Suppressor macrophage treated with lipopolysaccharide for 4 hours (primary cell): Measurements from ENCODE around the gene CLASRP.

Experiments used
- DNase-seq: peaks from one replicate; pipeline ENCODE4 v3.0.0-alpha.2; 2020

CLASRP gene

DNA sequence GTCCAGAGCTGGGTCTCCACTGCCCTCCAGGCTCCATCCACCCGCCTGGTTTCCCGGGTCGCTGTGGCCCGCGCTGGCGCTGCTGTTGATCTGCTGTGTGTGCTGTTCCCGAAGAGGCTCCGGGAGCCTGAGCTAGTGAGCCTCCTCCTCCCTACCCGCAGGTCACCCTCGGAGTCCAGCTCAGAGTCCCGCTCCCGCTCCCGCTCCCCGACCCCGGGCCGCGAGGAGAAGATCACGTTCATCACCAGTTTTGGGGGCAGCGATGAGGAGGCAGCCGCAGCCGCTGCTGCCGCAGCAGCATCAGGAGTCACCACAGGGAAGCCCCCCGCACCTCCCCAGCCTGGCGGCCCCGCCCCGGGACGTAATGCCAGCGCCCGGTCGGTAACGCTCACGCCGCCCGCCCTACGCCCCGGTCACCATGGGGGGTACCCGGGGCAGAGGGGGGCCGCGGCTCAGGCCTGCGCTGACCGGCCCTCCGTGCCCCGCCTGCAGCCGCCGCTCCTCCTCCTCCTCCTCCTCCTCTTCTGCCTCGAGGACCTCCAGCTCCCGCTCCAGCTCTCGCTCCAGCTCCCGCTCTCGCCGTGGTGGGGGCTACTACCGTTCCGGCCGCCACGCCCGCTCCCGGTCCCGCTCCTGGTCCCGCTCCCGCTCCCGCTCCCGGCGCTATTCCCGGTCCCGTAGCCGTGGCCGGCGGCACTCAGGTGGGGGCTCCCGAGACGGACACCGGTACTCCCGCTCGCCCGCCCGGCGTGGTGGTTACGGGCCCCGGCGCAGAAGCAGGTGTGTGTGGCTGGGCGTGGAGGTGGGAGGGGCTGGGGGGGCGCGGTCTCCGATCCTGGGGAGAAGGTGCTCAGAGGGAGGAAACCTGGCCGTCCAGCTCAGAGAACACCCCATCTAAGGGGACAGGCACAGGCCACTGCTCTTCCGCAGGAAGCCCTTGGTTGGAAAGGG, 25.3 kb downstream of the CLASRP start:
- no peak for DNase-seq

DNA sequence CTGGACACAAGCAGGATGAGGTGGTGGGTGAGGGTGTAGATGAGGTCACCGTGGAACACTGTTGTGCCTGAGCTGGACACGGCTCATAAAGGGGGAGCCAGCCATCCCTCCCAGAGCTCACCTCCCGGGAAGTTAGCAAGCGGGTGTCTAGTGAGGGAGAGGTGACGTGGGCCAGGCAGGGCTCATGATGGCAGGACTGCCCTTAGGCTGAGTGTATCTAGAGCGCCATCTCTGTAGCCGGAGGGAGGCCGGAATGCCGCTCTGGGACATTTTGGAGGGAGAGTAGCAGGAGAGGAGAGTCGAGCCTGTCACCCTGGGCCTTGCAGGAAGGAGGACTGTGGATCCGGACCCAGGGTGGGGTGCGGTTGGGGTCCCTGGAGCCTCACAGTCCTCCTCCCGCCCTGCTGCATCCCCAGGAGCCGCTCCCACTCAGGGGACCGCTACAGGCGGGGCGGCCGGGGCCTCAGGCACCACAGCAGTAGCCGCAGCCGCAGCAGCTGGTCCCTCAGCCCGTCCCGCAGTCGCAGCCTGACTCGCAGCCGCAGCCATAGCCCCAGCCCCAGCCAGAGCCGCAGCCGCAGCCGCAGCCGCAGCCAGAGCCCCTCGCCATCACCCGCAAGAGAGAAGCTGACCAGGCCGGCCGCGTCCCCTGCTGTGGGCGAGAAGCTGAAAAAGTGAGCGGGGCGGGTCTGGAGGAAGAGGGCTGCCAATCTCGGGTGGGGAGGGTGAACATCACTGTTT, 28.2 kb downstream of the CLASRP start:
- DNase-seq: no peak

DNA sequence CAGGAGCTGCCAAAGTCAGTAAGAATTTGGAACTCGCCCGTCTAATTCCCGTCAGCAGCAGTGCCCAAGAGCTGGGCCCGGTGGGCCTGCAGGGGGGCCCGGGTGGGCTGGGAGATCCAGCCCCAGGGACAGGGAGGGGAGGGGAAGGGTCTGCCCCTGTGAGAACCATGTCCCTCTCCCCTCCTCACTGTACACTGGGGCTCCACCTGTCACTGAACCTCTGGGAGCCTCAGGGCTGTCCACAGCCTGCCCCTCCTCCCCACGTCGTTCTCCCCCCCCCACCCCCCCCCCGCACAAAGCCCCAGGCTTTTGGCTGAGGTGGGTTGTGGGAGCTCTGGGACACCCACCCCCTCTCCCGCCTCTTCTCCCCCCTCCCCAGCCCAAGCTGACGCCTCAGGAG, 29.2 kb downstream of the CLASRP start:
- DNase-seq: no peak

DNA sequence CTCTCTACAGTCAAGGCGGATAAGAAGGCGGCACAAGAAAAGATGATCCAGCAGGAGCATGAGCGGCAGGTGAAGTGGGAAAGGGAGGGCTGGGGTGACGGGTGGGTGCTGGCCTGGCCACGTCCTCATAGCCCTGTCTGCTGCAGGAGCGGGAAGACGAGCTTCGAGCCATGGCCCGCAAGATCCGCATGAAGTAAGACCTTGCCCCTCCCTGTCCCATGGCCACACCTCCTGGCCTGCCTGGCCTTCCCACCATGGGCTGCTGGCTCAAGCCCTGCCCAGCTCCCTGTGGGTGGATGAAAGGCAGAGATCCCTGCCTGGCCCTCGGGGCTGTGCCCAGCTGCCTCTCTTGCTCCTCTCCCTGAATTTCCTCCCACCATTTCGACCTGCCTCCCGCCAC, 30.2 kb downstream of the CLASRP start:
- peak; percentile 33 for DNase-seq

DNA sequence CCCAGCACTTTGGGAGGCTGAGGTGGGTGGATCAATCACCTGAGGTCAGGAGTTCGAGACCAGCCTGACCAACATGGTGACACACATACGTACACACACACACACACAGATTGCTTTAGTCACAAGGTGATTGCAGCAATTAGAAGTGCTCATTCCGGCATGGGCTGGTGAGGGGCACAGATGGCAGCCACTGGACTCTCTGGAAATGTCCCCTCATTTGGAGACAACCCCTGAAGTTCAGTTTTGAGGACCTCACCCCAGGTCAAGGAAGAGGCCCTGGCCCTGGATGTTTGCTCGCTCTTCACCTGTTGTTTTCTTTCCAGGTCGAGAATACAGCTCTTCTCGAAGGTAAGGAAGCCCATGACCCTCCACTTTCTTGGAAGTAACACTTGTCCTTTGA, 31.4 kb downstream of the CLASRP start:
- no peak for DNase-seq

DNA sequence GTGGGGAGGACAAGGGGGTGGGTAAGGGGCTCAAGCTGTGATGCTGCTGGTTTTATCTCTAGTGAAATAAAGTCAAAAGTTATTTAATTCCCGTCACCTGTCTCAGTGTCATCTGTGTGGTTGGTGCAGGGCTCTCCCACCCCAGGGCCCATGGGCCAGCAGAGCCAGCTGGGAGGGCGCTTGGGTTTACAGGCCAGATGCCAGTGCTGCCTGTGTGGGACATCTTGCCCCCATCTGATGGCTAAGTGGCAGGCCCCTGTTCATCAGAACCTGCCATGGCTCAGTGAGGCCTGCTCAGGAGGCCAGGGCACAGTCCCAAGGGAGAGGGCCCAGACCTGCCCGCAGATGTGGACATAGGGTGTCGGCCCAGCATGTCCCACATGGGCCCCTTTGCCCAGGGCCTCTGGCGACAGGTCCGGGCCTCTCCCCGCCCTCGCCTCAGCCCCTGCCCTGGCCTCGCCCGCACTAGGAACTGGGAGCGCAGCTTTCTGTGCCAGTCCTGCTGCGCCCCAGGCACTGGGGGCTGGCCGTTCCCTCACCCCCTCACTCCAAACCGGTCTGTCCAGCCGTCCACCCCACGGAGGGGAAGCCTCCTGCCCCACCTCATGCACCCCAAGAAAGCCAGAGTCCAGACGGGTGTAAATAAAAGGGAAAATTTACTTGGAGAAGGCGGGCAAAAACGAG, 32.2 kb downstream of the CLASRP start:
- DNase-seq: no peak

DNA sequence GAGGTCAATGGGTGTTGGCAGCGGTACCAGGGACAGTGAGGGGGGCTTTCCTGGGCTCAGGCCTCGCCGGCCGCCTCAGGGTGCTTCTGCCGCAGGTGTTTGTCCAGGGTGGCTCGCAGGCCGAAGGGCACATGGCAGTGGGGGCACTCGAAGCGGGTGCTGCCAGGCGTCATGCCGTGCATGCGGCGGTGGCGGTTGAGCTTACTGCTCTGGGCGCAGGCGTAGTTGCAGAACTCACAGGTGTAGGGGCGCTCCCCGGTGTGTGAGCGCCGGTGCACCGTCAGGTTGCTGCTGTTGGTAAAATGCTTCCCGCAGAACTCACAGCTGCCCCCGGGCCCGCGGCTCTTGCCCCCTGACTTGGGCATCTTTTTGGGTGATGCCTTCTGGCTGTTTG, 32.7 kb downstream of the CLASRP start:
- no peak for DNase-seq

DNA sequence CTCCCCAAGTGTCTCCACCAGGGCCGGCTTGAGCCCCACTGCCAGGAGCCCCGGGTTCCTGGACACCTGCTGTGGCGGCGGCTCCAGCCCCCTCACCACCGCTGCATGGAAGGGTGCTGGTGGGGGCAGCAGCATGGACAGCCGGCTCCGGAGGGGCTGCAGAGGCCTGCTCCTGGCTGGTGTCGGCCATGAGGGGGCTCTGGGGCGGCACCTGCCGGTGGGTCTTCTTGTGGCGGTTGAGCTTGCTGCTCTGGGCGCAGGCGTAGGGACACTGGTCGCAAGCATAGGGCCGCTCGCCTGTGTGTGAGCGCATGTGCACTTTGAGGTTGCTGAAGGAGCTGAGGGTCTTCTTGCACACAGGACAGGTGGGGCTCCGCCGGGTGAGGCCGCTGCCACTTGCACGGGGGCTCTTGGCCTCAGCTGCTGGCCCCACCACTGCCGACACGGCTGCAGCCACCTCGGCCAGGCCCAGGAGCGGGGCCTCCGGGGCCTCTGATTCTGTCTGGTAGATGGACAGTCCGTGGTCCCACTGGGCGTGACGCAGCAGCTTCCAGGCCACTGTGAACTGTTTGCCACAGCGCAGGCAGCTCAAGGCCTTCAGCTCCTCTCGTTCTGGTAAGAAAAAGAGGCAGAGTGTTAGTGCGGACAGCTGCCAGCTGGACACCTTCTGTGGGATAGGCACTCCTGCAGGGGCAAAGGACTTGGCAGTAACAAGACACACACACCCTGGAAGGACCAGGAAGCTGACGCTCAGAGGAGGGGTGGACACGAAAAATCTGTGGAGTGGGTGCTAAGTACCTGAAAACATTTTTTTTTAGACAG, 33.3 kb downstream of the CLASRP start:
- DNase-seq: no peak

DNA sequence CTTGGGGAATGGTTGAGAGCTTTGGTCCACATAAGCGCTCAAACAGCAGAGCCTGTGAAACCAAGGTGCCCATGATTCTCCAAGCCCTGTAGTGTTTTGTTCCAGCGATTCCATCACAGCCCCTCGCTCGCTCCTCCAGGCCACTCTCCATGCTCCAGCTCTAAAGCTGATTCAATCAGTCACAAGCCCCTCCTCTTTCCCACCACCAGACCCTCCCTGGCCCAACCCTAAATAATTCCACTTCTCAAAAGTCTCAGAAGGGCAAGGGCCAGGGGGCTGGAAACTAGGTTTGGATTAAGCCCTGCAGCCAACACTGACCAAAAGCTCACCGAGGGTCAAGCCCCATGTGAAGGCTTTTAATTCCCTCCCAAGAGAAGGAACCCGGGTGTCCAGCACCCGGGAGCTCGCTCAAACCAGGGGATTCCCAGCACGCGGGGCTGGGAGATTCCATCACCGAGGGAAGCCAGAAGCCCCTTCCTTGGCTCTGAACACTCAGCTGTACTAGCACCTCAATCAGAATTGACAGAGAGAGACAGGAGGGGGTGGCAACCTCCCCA, 36.0 kb downstream of the CLASRP start:
- no peak for DNase-seq

DNA sequence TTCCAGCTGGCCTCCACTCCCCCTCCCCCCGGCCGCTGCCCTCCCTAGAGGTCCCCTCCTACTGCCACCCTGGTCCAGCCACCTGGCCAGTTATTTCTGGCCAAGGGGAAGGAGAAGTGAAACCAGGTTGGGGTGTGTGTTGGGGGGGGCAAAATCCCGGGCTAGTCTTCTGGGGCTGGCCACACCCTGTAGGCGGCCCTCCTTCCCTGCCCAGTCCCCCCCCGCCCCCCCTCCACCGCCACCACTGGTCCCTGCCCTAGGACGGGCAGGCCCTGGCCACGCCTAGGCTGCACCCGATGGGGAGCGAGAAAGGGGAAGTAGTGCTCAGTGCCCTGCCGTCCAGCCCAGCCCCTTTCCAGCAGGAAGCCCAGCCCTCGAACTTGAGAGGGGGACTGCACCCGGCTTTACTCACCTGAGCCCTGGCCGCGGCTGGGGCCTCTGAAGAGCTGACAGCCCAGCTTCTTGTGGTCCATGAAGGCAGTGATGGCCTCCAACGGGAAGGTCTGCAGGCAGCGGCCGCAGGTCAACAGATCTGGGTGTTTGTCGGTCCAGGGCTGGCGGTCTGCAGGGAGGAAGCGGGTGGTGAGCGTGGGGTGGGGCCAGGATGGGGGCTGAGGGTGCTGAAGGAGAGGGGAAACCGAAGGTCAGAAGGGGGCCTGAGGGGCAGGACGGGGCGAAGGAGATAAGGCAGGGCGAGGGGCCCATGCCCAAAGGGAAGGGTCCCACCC, 36.6 kb downstream of the CLASRP start:
- peak; percentile 92 for DNase-seq

DNA sequence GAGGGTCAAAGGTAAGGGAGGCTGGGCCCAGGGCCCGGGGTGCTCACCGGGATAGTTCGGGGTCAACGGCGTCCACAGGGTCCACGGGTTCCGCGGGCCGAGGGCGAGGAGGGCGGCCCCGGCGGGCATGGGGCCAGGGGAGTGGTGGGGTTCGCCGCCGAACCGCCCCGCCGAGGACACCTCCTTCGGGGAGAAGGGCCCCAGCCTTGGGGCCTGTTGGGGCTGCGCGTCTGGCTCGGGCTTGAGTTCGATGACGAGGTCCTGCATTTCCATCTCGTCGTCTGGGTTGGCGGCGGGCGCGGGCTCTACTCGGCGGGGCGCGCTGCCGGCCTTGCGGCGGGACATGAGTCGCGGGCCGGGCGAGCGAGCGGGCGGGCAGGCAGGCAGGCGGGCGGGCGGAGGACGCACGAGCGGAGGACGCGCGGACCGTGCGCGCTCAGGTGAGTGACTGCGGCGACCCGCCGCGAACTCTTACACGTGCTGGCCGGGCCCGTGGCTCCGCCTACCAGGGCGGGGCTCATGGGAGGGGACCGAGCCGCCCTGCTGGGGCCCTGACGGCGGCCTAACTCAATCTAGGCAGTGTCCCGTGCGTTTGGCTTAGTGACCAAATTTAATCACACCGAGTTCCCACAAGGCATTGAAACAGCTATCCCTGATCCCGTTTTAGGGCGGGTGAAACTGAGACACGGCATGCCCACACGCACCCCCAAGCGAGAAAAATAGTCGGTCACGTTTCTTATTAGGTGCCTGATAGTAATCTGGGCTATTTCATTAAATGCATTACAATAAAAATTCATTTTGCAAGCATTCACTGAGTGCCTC, 37.4 kb downstream of the CLASRP start, which contains the start of gene ZNF296:
Gene ZNF296 (minus strand): TSS at position 450 of the 822 bp plus-strand sequence. CDS start 105 bp downstream, at position 345.
- DNase-seq: peak; percentile 80

DNA sequence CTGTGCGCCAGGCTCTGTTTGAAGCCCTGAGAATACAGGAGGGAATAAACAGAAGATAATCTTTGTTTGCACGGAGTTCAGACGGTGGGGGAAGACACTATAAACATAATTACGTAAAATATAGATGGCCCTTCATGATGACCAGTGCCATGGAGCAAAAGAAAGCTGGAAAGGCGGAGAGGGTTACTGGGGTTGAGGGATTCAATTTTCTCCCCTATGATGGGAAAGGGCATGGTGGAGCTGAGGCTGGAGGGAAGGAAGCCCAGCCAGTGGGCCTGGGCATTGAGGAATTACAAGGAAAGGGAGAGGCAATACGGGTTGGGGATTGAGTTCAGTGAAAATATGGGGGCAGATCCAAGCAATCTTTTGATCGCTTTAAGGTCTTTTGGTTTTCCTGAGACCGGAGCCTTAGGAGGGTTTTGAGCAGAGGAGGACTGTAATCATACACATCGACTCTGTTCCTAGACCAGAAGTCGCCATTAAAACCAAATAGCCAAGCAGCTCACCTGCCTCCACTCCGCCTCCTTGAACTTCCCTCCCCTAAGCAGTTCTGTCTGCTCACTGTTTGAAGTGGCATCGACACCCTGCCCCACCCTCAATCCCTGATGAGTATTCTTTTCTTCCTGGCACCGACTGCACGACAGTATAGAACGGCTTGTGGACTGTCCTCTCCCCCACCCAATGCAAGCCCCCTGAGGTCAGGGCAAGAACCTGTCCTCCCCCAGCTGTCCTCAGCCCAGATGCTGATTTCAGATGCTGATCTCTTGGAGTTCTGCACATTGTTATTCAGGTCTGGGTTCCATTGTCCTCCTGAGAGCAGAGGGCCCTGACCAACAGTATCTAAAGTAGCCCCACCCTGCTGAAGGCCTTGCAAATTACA, 38.2 kb downstream of the CLASRP start:
- no peak for DNase-seq

DNA sequence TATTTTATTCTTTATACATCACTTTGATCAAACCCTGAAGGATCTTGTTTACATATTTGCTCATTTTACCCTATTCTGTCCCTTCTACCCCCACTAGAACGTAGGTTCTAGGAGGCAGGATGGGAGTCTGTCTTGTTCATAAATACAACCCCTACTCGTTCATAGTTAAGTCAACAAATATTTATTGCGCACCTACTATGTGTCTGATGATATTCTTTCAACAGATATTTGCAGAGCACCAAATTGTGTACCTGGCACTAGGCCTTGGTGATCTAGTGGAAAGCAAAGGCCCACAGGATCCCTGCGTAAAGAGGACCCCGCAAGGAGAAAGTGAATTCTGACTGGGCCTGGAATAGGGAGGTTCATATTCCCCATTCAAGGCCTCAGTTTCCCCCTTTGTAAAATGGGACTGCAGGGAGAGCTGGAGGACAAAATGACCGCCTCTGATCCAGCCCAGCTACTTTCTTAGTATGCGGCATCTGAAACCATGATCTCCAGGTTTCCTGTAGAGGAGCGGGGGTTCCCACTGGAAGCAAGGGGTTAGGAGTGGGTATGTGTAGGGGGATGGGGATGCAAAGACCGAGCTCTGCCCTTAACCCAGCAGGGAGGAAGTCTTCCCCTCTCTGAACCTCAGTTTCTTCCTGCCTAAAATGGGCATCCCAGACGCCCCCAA, 39.7 kb downstream of the CLASRP start:
- no peak for DNase-seq

DNA sequence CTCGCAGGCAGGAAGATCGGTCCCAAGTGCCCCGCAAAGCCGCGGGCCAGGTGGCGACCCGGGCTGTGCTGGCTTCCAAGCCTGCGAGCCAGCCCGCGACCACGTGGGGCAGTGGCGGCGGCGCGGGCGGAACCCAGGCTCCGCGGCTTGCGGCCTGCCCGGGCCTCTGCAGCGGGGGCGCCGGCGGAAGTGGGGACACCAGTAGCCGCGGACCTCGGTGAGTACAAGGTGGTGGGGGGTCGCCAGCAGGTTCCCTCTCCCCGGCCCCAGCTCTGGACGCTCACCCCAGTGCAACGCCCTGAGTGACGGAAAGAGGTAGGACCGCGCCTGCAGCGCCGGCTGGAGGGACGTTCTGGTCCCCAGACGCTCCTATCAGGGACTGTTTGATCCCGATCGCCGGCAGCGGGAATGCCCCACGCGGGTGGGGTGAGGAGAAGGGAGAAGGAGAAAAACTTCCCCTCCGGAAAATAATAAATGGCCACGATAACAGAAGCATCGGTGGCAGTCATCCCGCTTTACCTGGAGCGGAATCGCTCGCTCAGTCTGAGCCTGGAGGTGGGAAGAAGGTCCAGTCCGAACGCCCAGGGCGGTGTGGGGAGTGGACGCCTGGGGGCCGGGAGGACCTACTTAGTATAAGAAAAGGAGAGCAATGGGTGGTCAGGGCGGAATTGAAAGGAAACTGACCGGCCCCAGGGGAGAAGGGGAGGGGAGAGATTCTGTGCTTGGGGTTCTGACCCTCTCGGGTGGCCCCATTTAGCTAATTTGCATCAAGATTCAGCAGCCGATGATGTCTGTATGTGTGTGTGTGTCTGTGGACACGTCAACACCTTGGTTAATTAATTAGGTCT, 40.4 kb downstream of the CLASRP start, which contains the start of gene GEMIN7:
Gene GEMIN7 (plus strand): TSS at position 198 of the 848 bp plus-strand sequence. CDS start 10,855 bp downstream, outside the sequence.
- peak; percentile 81 for DNase-seq

DNA sequence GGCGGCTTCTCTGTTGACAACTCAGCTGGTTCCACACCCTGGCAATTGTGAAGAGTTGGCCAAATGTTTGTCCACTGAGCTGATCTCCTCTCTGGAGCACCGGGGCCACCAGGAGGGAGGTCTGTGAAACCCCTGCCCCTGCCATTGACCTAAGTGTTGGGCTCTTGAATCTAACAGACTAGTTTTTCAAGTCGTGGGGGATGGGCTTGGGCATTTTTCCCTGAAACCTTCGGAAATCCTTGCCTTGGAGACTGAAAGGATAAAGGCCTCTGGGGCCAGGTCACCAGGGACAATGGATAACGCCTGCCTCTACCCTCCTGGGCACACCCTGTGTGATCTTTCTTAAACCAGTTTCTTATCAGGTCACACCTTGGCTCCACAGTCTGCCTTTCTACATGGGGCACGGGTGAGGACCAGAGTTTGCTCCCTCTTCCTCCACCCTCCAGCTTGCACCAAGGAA, 41.1 kb downstream of the CLASRP start:
- DNase-seq: no peak

DNA sequence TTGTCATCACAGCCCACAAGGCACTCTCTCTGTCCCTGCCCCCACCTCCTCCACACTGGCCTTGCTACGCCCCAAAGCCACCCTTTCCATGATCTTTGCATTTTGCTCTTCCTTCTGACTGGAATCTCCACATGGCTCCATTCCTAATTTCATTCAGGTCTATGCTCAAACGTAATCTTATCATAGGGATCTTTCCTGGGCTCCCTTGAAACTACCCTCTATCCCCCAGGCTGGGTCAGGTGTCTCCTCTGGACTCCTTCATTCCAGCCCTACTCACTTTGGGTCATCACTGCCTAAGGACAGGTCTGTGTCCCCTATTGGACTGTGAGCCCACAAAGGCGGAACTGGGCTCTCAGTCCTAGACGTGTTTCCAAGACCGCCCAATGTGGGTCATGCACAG, 43.3 kb downstream of the CLASRP start:
- DNase-seq: no peak

DNA sequence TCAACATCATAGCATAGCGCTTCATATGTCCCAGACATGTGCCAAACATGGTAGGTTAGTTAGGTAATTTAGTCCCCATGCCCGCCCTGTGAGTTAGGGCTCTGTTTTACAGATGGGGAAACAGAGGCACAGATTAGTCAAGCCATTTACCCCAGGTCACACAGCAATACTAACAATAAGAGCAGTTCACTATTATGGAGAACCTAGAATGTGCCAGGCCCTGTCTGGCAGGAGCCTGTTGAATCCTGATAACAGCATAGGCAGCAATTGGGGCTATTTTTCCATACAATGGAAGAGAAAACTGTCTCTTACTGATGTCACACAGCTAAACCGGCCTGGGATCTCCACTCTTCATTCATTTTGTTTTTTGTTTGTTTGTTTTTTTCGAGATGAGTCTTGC, 47.6 kb downstream of the CLASRP start:
- DNase-seq: no peak

DNA sequence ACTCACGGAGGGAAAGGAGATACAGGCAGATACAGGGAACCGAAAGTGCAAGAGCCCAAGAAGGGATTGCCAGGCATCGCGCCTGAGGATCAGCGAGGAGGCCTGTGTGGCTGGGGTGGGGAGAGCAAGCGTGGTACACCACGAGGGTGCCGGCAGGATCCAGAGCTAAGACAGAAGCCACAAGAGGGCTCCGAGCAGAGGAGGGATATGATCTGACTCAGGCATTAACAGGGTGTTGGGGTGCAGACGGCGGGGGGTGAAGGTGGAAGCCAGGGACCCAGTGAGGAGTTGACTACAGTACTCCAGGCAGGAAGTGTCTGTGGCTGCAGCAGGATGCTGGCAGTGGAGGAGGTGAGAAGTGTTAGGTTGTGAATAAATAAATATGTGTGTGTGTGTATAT, 48.7 kb downstream of the CLASRP start:
- peak; percentile 32 for DNase-seq
